Thyroid gland (tissue), 4 donors: ENCODE results near the gene NDE1.

Experiments used
- POLR2A ChIP-seq, 2 donors: fragments of 450-650 bp; IDR thresholded peaks; one replicate each; pipeline ENCODE4 v1.6.1; 2017; ENCODE audit warnings: antibody characterized with exemption in 2 of 2, mild to moderate bottlenecking in 2 of 2, moderate library complexity in 1 of 2
- TF ChIP-seq, protein P1 (sequence below), 6 experiments: fragments of 200-600 bp in 3 of 6; fragments of 450-650 bp in 3 of 6; sonication (generic) in 3 of 6; IDR thresholded peaks; one replicate each; pipeline ENCODE4 v1.5.1; 2016 to 2019; ENCODE audit warnings: antibody characterized with exemption in 6 of 6, mild to moderate bottlenecking in 2 of 6, inconsistent platforms in 1 of 6, moderate library complexity in 1 of 6

DNA sequence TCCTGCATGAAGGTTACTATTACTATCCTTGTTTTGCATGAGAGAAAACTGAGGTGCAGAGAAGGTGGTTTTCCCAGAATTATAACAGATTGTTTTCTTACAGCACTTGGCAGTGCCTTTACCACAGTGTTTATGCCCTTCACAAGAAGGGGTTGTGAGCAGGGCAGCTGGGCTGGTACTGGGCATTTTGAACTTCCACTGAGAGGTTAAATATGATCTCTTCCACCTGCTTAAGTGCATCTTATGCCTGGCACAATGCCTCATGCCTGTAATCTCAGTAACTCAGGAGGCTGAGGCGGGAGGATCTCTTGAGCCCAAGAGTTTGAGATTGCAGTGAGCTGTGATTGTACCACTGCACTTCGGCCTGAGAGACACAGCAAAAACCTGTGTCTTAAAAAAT lies 36.2 kb downstream of the NDE1 start:
- TF ChIP-seq POLR2A (IDR thresholded peaks at IDR 0.05), result no peak
- TF ChIP-seq, protein P1, sequence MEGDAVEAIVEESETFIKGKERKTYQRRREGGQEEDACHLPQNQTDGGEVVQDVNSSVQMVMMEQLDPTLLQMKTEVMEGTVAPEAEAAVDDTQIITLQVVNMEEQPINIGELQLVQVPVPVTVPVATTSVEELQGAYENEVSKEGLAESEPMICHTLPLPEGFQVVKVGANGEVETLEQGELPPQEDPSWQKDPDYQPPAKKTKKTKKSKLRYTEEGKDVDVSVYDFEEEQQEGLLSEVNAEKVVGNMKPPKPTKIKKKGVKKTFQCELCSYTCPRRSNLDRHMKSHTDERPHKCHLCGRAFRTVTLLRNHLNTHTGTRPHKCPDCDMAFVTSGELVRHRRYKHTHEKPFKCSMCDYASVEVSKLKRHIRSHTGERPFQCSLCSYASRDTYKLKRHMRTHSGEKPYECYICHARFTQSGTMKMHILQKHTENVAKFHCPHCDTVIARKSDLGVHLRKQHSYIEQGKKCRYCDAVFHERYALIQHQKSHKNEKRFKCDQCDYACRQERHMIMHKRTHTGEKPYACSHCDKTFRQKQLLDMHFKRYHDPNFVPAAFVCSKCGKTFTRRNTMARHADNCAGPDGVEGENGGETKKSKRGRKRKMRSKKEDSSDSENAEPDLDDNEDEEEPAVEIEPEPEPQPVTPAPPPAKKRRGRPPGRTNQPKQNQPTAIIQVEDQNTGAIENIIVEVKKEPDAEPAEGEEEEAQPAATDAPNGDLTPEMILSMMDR (IDR thresholded peaks at IDR 0.05), result no peak
